GF-D8 (cell line): Measurements from ENCODE around the gene SFMBT2.
"Not testable (repeated sequence)": the region's sequence is repeated elsewhere in the genome, so short reads cannot be mapped to it uniquely, and the experiment has no call there.

Experiments used
- DNase-seq: peaks from one replicate; lab custom pipeline; 2025; lab: John Stamatoyannopoulos, UW

Gene SFMBT2

GRCh38 chr10:7320072-7320471, 90.8 kb downstream of the SFMBT2 start:
- no peak for DNase-seq

GRCh38 chr10:7319632-7320031, 91.2 kb downstream of the SFMBT2 start:
- no peak for DNase-seq

- no peak for DNase-seq
Observed at GRCh38 chr10:7318836-7319235, 92.0 kb downstream of the SFMBT2 start.

GRCh38 chr10:7317786-7318446, 92.9 kb downstream of the SFMBT2 start:
- no peak for DNase-seq

- DNase-seq: no peak
Observed at GRCh38 chr10:7316839-7317238, 94.0 kb downstream of the SFMBT2 start.

DNA sequence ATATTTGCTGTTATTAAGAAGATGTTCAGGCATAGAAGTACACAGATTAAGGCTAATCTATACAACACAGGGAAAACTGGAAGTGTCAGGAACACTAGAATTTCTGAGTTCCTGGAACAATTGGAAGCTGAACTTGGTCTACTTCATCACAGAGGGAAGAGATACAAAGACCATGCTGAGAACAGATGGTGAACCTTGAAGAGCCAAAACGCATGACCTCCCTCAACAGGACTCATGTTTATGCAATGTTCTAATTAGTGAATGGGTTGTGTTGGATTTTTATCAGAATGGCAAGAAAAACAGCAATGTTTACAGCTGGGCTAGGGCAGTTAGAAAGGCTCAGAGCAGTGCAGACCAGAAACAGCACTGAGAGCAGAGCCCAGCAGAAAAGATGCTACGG, 94.9 kb downstream of the SFMBT2 start:
- no peak for DNase-seq

GRCh38 chr10:7314170-7314569, 96.7 kb downstream of the SFMBT2 start:
- no peak for DNase-seq

DNA sequence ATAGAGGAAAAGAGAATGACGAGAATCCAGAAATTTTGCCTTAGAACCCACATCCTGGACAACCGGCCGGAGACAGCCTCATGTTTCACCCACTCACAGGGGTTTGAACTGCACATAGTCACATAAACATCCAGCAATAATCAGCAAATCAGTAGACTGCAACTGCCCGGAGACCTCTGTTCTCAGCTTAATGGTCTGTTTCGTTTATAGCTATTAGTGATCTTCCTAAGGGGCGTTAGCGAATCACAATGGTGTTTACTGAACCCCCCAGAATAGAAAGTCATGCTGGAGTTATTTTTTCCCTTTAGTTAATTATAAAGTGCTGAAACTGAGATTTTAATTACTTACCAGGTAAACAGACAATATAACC, 98.4 kb downstream of the SFMBT2 start:
- DNase-seq: no peak

GRCh38 chr10:7311850-7312487, 98.9 kb downstream of the SFMBT2 start:
- DNase-seq: not testable (repeated sequence)

DNA sequence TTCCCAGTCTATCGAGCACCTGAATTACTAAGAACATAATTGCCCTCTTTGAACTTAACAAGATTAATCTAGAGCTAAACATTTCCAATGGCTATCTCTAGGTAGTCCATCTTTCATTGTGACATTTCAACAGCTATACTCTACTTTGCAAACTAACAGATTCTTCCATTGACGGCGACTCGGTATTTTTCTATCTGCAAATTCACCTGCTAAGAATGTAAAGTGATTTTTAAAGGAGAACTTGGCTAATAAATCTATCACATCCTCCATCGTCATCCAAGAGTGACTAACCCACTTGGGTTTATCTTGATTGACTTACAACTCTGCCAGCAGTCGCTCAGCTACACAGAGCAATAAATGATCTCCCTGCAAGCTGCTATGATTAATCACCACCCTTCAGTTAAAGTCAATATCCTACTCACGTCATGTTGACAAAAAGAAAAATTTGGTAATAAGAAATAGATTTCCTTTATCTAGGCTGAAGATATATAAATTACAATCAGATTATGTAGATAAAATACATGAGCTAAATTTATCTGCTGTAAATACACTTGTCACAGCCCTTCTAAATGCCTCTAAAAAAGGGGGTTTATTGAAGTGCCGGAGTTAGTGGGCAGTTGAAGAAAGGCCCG, 99.5 kb downstream of the SFMBT2 start:
- DNase-seq: no peak

GRCh38 chr10:7310076-7310475, 100.8 kb downstream of the SFMBT2 start:
- DNase-seq: no peak

DNA sequence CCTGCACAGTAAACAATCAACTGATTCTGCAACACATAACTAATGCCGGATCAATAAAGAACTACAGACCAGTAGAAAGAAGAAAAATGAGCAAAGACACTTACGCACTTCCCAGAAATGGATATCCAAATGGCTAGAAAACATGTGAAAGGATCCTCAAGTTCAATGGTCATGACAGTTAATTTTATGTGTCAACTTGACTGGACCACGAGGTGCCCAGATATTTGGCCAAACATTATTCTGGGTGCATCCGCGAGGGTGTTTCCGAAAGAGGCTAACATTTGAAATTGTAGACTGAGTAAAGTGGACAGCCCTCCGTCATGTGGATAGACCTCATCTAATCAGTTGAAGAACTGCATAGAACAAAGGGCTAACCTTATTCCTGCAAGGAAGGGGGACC, 102.0 kb downstream of the SFMBT2 start:
- no peak for DNase-seq

DNA sequence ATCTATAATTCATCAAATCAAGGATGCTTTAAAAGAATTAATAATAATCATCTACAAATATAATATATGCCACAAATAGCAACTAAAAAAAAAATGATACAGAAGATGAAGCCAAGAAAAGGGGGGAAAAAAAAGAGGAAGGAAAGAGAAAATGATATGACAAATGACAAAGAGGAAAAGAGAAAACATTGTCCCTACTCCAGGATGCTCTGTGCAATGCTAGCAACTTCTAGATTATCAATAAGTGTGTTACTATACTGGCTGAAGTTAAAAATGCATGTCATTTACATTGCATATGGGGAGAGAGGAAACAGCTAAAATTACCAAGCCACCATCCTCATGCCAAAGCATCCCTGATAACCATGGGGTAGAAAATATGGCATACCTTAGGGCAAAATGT, 104.2 kb downstream of the SFMBT2 start:
- no peak for DNase-seq

DNA sequence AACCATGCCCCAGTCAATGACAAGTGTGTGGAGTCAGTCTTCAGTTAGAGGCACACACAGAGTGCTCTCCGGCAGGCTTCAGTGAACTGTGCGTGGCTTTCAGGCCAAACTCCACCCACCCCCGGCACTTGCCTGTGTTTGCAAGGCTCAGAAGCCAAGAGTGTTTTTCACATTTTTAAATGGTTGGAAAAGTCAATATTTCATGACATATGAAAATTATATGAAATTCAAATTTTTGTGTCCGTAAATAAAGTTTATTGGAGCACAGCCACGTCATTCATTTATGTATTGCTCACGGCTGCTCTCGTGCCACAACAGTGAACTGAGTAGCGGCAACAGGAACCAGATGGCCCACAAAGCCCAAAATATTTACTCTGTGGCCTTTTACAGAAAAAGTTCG, 104.7 kb downstream of the SFMBT2 start:
- no peak for DNase-seq

- no peak for DNase-seq
Observed at GRCh38 chr10:7305053-7305452, 105.8 kb downstream of the SFMBT2 start.

- DNase-seq: no peak
Observed at GRCh38 chr10:7304110-7304509, 106.7 kb downstream of the SFMBT2 start.

GRCh38 chr10:7302930-7303557, 107.8 kb downstream of the SFMBT2 start:
- DNase-seq: no peak

GRCh38 chr10:7302392-7302906, 108.4 kb downstream of the SFMBT2 start:
- DNase-seq: no peak

GRCh38 chr10:7301006-7301778, 109.6 kb downstream of the SFMBT2 start:
- no peak for DNase-seq

- no peak for DNase-seq
Observed at GRCh38 chr10:7300384-7300971, 110.4 kb downstream of the SFMBT2 start.

DNA sequence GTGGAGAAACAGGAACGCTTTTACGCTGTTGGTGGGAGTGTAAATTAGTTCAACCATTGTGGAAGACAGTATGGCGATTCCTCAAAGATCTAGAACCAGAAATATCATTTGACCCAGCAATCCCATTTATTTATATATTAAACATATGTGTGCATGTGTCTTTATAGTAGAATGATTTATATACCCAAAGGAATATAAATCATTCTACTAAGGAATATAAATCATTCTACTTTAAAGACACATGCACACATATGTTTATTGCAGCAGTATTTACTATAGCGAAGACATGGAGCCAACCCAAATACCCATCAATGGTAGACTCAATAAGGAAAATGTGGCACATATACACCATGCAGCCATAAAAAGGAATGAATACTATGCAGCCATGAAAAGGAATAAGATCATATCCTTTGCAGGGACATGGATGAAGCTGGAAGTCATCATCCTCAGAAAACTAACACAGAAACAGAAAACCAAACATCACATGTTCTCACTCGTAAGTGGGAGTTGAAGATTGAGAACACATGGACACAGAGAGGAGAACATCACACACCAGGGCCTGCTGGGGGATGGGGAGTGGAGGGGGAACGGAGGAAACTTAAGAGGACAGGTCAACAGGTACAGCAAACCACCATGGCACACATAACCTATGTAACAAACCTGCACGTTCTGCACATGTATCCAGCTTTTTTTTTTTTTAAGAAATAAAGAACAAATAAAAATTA, 111.1 kb downstream of the SFMBT2 start:
- DNase-seq: not testable (repeated sequence)
